ENCODE results near the gene MMEL1.

Gene MMEL1

GRCh38 chr1:2642560-2643413 lies 10.0 kb upstream of the MMEL1 start:
- peak; percentile 89 to 92 for DNase-seq

GRCh38 chr1:2642131-2642559 lies 9.3 kb upstream of the MMEL1 start:
- DNase-seq: no peak

- DNase-seq: no peak
Observed at GRCh38 chr1:2641381-2642130, 8.7 kb upstream of the MMEL1 start.

GRCh38 chr1:2640626-2641025 lies 7.8 kb upstream of the MMEL1 start:
- DNase-seq: no peak

GRCh38 chr1:2639607-2640521 lies 7.0 kb upstream of the MMEL1 start:
- no peak for DNase-seq

DNA sequence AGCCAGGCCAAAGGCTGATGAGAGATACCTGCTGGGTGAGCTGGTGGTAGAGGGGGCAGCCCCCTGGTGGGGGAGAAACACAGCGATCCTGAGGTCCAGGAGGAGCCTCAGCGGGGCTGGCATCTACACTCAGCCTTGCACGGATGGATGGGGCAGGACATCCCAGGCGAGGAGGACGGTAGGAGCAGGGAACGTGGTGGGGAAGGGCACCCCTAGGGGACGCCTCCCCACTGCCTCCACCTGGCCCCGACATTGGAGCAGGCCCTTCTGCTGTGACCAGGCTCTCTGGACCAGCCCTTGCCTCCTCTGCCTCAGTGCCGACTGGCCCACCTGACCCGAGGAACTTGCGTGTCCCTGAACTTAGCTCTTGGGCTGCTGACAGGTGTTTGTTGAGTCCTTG lies 6.4 kb upstream of the MMEL1 start:
- no peak for DNase-seq

- no peak for DNase-seq
Observed at GRCh38 chr1:2638466-2639115, 5.8 kb upstream of the MMEL1 start.

DNA sequence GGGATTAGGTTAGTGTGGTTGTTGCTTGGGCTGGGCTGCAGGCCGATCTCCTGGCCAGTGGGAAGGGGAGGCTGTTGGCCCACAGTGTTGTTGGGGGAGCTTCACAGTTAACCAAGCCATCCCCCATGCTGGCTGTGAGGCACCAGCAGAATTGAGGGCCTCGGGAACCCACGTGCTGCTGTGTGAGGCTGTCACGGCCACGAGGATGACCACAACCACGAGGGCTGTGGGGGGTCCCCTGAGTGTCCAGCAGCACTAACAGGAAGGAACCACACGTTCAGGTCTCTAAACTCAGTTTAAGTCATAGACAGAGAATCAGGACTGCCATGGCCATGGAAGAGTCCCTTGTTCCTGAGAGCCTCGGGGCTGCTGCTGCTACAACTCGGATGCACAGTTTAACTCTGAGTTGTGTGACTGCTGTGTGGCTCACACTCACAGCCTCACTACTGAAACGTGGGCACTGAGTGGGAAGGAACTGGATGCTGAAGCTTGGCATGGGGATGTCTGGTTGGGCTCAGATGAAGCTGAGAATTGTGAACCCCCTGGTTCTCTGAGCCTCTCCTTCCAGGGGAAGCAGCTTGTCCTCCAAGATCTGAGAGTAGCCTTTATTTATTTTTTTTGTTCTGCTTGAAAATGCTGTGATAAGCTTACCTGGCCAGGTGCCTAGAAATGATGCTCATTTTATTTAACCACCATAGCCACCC lies 4.8 kb upstream of the MMEL1 start:
- no peak for DNase-seq

GRCh38 chr1:2636733-2637132 lies 3.9 kb upstream of the MMEL1 start:
- DNase-seq: no peak

DNA sequence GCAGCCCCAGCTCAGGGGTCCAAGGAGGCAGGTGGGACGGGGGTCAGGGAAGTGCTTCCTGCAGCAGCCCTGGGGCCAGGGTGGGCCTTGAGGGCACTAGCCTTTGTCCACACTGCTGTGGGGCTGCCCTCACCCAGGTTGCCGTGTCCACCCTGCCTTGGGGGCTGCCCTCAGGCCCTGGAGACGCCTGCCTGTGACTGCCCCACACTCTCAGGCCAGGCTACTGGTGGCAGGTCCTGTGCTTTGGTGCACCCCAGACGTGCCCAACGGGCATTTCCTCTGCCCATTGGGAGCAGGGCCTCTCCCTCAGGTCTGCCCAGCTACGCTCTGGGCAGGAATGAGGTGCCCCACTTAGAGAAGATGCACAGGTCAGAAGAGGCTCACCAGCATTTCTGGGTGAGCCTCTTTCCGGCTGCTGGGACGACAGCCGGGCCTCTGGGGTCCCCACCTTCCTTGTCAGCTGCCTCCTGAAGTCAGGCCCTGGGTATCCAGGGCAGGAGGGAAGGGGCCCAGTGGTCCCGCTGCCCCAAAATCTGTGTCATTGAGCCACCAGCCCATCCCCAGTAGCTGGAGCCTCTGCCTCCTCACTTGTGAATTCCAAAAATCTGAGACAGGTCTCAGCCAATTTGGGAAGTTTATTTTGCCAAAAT lies 2.7 kb upstream of the MMEL1 start:
- DNase-seq: no peak

GRCh38 chr1:2633936-2634491 lies 1.2 kb upstream of the MMEL1 start:
- DNase-seq: no peak

DNA sequence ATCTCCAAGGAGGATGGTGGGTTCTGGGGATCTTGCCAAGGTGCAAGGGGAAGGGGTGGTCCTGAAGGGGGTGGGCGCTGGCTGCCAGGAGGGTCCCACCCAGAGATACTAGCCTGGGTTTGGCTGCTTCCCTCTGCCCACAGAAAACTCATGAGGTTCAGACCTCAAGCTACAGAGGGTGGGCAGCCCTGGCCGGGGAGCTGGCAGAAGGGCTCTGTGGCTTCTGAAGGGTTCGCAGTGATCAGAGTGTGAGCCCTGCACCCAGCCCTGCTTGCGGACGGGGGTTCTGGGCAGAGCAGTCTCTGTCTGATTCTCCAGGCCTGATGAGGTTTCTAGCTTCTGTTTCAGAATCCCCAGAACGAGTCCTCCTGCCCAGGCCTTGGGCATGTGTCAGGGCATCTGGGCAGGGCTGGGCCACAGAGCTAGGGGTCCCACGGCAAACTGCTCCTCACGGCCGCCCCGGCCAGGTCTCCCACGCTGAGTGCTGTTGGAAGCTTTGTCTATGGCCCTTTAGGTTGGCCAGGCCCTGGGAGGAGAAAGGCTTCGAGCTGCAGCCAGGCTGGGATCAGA lies 635 bp upstream of the MMEL1 start:
- no peak for DNase-seq

GRCh38 chr1:2632051-2632430 lies 775 bp downstream of the MMEL1 start:
- no peak for DNase-seq

DNA sequence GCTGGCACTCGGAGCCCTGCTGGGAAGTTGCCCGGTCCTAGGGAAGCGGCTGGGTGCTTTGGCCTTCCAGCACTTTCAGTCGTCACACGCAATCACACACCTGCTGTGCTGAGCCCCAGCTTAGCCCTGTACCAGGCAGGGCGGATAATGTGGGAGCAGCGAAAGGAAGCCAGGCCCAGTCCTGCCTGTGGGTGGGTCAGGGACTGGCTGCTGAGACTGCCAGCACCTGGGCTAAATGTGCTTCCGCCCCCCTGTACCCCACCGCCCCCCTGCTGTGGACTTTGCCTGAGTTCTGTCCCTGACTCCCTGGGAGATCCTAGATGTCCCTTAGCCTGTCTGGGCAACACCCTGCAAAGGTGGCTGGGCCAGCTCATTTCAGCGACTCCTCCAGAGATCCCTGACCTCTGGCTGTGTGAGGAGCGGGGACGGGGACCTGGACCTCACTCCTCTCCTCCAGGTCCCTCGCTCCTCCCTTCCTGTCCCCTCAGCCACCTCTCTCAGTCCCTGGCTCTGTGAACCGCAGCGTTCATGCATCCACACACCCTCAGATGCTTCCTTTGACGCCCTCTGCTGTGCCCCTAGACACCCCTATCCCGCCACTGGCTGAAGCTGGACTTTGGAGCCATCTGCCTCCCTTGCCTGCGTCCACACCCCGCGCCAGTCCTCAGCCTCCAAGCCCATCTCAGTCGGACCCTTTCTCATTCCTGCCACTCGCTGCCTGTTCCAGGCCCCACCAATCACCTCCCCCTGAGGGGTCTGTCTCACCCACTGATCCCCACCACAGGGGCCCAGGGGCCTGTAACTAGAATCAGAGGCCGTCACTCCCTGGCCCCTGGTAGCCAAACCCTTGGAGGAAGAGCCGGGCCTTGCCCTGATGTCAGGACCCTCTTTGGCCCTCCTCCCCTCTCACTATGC lies 1.4 kb downstream of the MMEL1 start:
- no peak for DNase-seq

DNA sequence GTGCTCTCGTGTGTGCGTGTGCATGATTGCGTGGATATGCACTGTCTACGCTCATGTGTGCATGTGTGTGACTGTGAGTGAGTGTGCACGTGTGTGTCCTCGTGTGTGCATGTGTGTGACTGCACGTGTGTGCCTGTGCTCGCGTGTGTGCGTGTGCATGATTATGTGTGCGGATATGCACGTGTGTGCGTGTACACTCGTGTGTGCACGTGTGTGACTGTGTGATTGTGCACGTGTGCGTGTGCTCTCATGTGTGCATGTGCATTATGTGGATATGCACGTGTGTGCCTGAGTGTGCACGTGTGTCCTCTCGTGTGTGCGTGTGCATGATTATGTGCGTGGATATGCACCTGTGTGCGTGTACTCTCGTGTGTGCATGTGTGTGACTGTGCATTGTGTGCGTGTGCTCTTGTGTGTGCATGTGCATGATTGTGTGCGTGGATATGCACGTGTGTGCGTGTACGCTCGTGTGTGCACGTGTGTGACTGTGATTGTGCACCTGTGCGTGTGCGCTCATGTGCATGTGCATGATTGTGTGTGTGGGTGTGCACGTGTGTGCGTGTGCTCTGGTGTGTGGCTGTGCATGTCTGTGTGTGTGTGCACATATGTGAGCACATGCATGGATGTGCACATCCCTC lies 2.2 kb downstream of the MMEL1 start:
- DNase-seq: no peak

GRCh38 chr1:2629627-2630497 lies 3.0 kb downstream of the MMEL1 start:
- no peak for DNase-seq

DNA sequence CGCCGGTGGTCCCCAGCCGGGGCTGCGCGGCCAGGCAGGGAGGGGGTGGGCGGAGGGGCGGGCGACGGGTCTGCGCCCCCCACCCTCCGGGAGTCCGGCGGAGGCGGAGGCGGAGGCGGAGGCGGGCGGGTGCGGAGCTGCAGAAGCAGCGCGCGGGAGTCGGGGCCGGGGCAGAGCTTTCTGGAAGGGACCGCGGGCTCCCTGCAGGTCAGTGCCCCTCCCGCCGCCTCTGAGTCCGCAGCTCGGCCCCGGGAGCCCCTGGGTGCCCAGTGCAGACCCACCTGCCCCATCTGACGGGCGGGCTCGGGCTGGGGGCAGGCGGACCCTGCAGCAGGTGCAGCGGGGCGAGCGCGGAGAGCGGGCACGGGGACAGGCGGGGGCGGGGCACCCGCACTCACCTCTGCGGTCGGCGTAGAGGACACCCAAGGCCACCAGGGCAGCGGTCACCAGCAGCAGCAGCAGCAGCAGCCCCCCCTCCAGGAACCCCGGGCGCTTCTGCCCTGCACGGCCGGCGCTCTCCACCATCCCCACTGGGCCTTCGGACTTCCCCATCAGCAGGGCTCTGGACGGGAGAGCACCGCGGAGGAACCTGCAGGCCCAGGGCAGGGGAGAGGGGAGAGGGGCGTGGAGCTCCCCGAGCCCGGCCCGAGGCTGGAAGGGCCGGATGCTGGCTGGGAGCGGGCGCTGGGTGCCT lies 3.7 kb downstream of the MMEL1 start:
- no peak for DNase-seq
